Measurements from ENCODE around the gene AGAP1. TPM values are rescaled to one million over a fixed set of nuclear protein-coding genes. Genes with fewer than 3 reads are reported as not detected.

AGAP1 gene
- total RNA-seq, 3 donors from 2014 or later (not counting 1 experiment from before 2014, with no cell fraction given) = 42.0 to 56.4 (median 45.7) TPM

- H3K9me3 ChIP-seq (ENCODE audit: control insufficient read depth, insufficient read depth, low read length) = no peaks in the 10 kb centered on the region
- no peak for TF ChIP-seq CTCF (IDR thresholded peaks at IDR 0.05)
- Mint-ChIP-seq H3K27me3 (ENCODE audit: low read depth in 2 of 2) (peaks cover 2 to 14% of the 10 kb centered on the region in 2 donors), H3K36me3 (no peaks in the 10 kb centered on the region), H3K27ac (no peak overlapping the region), H3K4me3 (no peak overlapping the region), H3K4me1 (no peaks in the 10 kb centered on the region), H3K9me3 (no peaks in the 10 kb centered on the region)
- H3K4me1 ChIP-seq (ENCODE audit: control insufficient read depth, insufficient read depth, low read length) = no peaks in the 10 kb centered on the region
- no peak overlapping the region for H3K4me3 ChIP-seq (ENCODE audit: low read length)
- ATAC-seq = no peak
- H3K27me3 ChIP-seq (ENCODE audit: control insufficient read depth, insufficient read depth, low read length) = no peaks in the 10 kb centered on the region
- 70% methylated on average over 4 of the region's 5 CpGs for WGBS (ENCODE audit: insufficient coverage)
- no peak overlapping the region for H3K27ac ChIP-seq (ENCODE audit: low read length)
- DNase-seq = no peak
- intact Hi-C loops (cut with micrococcal nuclease) = no loop called here
- H3K36me3 ChIP-seq (ENCODE audit: control insufficient read depth, insufficient read depth, low read length) = no peaks in the 10 kb centered on the region
These were observed 50.8 kb downstream of the AGAP1 start for GRCh38 chr2:235544689-235544969.

GRCh38 chr2:235545339-235546150, 51.7 kb downstream of the AGAP1 start:
- Mint-ChIP-seq H3K36me3 (no peaks in the 10 kb centered on the region), H3K9me3 (no peaks in the 10 kb centered on the region), H3K27me3 (ENCODE audit: low read depth in 2 of 2) (peaks cover 2 to 23% of the 10 kb centered on the region in 2 donors), H3K4me1 (no peaks in the 10 kb centered on the region), H3K27ac (no peak overlapping the region), H3K4me3 (no peak overlapping the region)
- Histone ChIP-seq H3K4me1 (ENCODE audit: control insufficient read depth, insufficient read depth, low read length) (no peaks in the 10 kb centered on the region), H3K36me3 (ENCODE audit: control insufficient read depth, insufficient read depth, low read length) (no peaks in the 10 kb centered on the region), H3K4me3 (ENCODE audit: low read length) (no peak overlapping the region), H3K9me3 (ENCODE audit: control insufficient read depth, insufficient read depth, low read length) (no peaks in the 10 kb centered on the region), H3K27ac (ENCODE audit: low read length) (no peak overlapping the region), H3K27me3 (ENCODE audit: control insufficient read depth, insufficient read depth, low read length) (no peaks in the 10 kb centered on the region)
- WGBS (ENCODE audit: insufficient coverage) = 73% methylated on average over 11 of the region's 11 CpGs
- intact Hi-C loops (cut with micrococcal nuclease) = no loop called here
- no peak for TF ChIP-seq CTCF (IDR thresholded peaks at IDR 0.05)
- DNase-seq (no peak), ATAC-seq (no peak)

GRCh38 chr2:235546151-235546435, 52.2 kb downstream of the AGAP1 start:
- H3K4me3 Mint-ChIP-seq = no peak overlapping the region
- no peak for TF ChIP-seq CTCF (IDR thresholded peaks at IDR 0.05)
- no peaks in the 10 kb centered on the region for H3K36me3 ChIP-seq (ENCODE audit: control insufficient read depth, insufficient read depth, low read length)
- no peaks in the 10 kb centered on the region for H3K9me3 ChIP-seq (ENCODE audit: control insufficient read depth, insufficient read depth, low read length)
- H3K4me1 ChIP-seq (ENCODE audit: control insufficient read depth, insufficient read depth, low read length) = no peaks in the 10 kb centered on the region
- ATAC-seq (no peak), DNase-seq (no peak)
- no peaks in the 10 kb centered on the region for H3K4me1 Mint-ChIP-seq
- no peaks in the 10 kb centered on the region for H3K36me3 Mint-ChIP-seq
- intact Hi-C loops (cut with micrococcal nuclease) = no loop called here
- no peak overlapping the region for H3K27ac ChIP-seq (ENCODE audit: low read length)
- H3K27me3 ChIP-seq (ENCODE audit: control insufficient read depth, insufficient read depth, low read length) = no peaks in the 10 kb centered on the region
- H3K4me3 ChIP-seq (ENCODE audit: low read length) = no peak overlapping the region
- no peak overlapping the region for H3K27ac Mint-ChIP-seq
- H3K27me3 Mint-ChIP-seq (ENCODE audit: low read depth in 2 of 2) = peaks cover 5 to 24% of the 10 kb centered on the region in 2 donors
- 90% methylated on average over 3 of the region's 3 CpGs for WGBS (ENCODE audit: insufficient coverage)
- H3K9me3 Mint-ChIP-seq = no peaks in the 10 kb centered on the region

- H3K4me1 ChIP-seq (ENCODE audit: control insufficient read depth, insufficient read depth, low read length) = no peaks in the 10 kb centered on the region
- 77% methylated on average over 9 of the region's 9 CpGs for WGBS (ENCODE audit: insufficient coverage)
- H3K9me3 ChIP-seq (ENCODE audit: control insufficient read depth, insufficient read depth, low read length) = no peaks in the 10 kb centered on the region
- H3K36me3 ChIP-seq (ENCODE audit: control insufficient read depth, insufficient read depth, low read length) = no peaks in the 10 kb centered on the region
- H3K4me3 ChIP-seq (ENCODE audit: low read length) = no peak overlapping the region
- Mint-ChIP-seq H3K9me3 (no peaks in the 10 kb centered on the region), H3K36me3 (no peaks in the 10 kb centered on the region), H3K4me3 (no peak overlapping the region), H3K4me1 (no peaks in the 10 kb centered on the region), H3K27me3 (ENCODE audit: low read depth in 2 of 2) (peaks cover 7 to 24% of the 10 kb centered on the region in 2 donors), H3K27ac (no peak overlapping the region)
- H3K27ac ChIP-seq (ENCODE audit: low read length) = no peak overlapping the region
- DNase-seq (no peak), ATAC-seq (no peak)
- intact Hi-C loops (cut with micrococcal nuclease) = no loop called here
- no peak for TF ChIP-seq CTCF (IDR thresholded peaks at IDR 0.05)
- no peaks in the 10 kb centered on the region for H3K27me3 ChIP-seq (ENCODE audit: control insufficient read depth, insufficient read depth, low read length)
These were observed 52.6 kb downstream of the AGAP1 start for GRCh38 chr2:235546436-235546835.

Measured in natural killer cell (primary cell).